Measurements from ENCODE around the gene TDRKH.

GRCh38 chr1:151776665-151777062 lies 13.6 kb downstream of the TDRKH start:
- TF ChIP-seq CTCF (IDR thresholded peaks at IDR 0.05) (no peak), POLR2A (IDR thresholded peaks at IDR 0.05) (no peak), POLR2AphosphoS5 (IDR thresholded peaks at IDR 0.05) (no peak)
